Caco-2 (cell line): ENCODE results near the gene ZNF630. TPM values are rescaled to one million over a fixed set of nuclear protein-coding genes. Genes with fewer than 3 reads are reported as not detected.
"Not testable (repeated sequence)": the region's sequence is repeated elsewhere in the genome, so short reads cannot be mapped to it uniquely, and the experiment has no call there.

ENCODE experiments used
- BruUV-seq: library from RNA; stranded (reverse); fragments of 400-500 nt; replicated peaks from 2 replicates; lab custom pipeline; 2021; lab: Mats Ljungman, UMichigan
- CTCF ChIA-PET: fragments of 300-600 bp; sonication (Branson Sonifier 250); formaldehyde crosslinking; loops from one replicate; lab custom pipeline; 2022; ENCODE audit warnings: antibody characterized with exemption; lab: Charles Lee
- POLR2A ChIA-PET: fragments of 300-600 bp; sonication (Branson Sonifier 250); formaldehyde crosslinking; loops from one replicate; lab custom pipeline; 2022; ENCODE audit warnings: antibody characterized with exemption; lab: Charles Lee
- DNase-seq, 2 experiments: peaks; one replicate each; pipeline versions ENCODE4 v3.0.0 to v3.0.0-alpha.2; 2020 to 2022
- H3K27me3 ChIP-seq: replicated peaks from 2 replicates; pipeline ENCODE4 v1.6.0; 2011; ENCODE audit warnings: low read length; ENCODE audit not compliant: control insufficient read depth, insufficient read depth
- H3K36me3 ChIP-seq: 2 replicates; pipeline ENCODE4 v1.5.1; 2011; ENCODE audit warnings: low read length; ENCODE audit not compliant: control insufficient read depth, insufficient read depth
- H3K4me1 ChIP-seq: fragments of 250-450 bp; sonication (Bioruptor Pico); 2 replicates; pipeline ENCODE4 v1.5.1; 2020; ENCODE audit warnings: mild to moderate bottlenecking
- H3K4me3 ChIP-seq: 2 replicates; pipeline ENCODE4 v1.5.1; 2011; ENCODE audit warnings: low read depth, mild to moderate bottlenecking, control low read depth, low read length
- H3K9me3 ChIP-seq: fragments of 250-450 bp; sonication (Bioruptor Pico); 2 replicates; pipeline ENCODE4 v1.5.1; 2020; ENCODE audit warnings: mild to moderate bottlenecking, moderate library complexity
- H3K27ac Mint-ChIP-seq: one replicate; pipeline ENCODE4 v1.8.0; 2022; ENCODE audit warnings: mixed read lengths; ENCODE audit not compliant: unreplicated experiment
- H3K27me3 Mint-ChIP-seq: one replicate; pipeline ENCODE4 v1.8.0; 2022; ENCODE audit warnings: mixed read lengths; ENCODE audit not compliant: insufficient read depth, unreplicated experiment
- H3K36me3 Mint-ChIP-seq: one replicate; pipeline ENCODE4 v1.8.0; 2022; ENCODE audit warnings: mild to moderate bottlenecking, mixed read lengths; ENCODE audit not compliant: insufficient read depth, unreplicated experiment
- H3K4me1 Mint-ChIP-seq: one replicate; pipeline ENCODE4 v1.8.0; 2022; ENCODE audit warnings: low read depth, mixed read lengths; ENCODE audit not compliant: unreplicated experiment
- H3K4me3 Mint-ChIP-seq: one replicate; pipeline ENCODE4 v1.8.0; 2022; ENCODE audit warnings: mild to moderate bottlenecking, moderate library complexity, mixed read lengths; ENCODE audit not compliant: unreplicated experiment
- H3K9me3 Mint-ChIP-seq: one replicate; pipeline ENCODE4 v1.8.0; 2022; ENCODE audit warnings: mixed read lengths; ENCODE audit not compliant: unreplicated experiment
- CTCF ChIP-seq, 2 experiments: fragments of 200-600 bp in 1 of 2; IDR thresholded peaks; 1 replicate in 1 of 2; 2 replicates in 1 of 2; pipeline versions ENCODE4 v1.5.1 to v1.8.0; 2011 to 2022; ENCODE audit warnings: antibody characterized with exemption in 1 of 2, control low read depth in 1 of 2, inconsistent platforms in 1 of 2, low read depth in 1 of 2, low read length in 1 of 2, mild to moderate bottlenecking in 1 of 2, moderate library complexity in 1 of 2; ENCODE audit not compliant: insufficient read depth in 1 of 2, severe bottlenecking in 1 of 2, unreplicated experiment in 1 of 2
- intact Hi-C: fragments of 100-400 bp; cut with micrococcal nuclease; formaldehyde crosslinking; loops from one replicate; pipeline ENCODE4 v1.10.0; 2022; ENCODE audit not compliant: unreplicated experiment
- total RNA-seq: library from RNA; stranded (reverse); gene quantifications from 2 replicates; pipeline ENCODE4 v1.2.3, GENCODE V29; 2022

ZNF630 gene
- total RNA-seq, 1 experiment from 2014 or later: 2.7 TPM

- no peak for TF ChIP-seq CTCF (IDR thresholded peaks at IDR 0.05; ENCODE audit: insufficient read depth in 1 of 2, low read depth in 1 of 2, low read length in 1 of 2, severe bottlenecking in 1 of 2, unreplicated experiment in 1 of 2)
- POLR2A ChIA-PET: no interaction called here
- no peak overlapping the region for H3K27ac Mint-ChIP-seq
- CTCF ChIA-PET: no interaction called here
- H3K9me3 Mint-ChIP-seq: no peaks in the 10 kb centered on the region
- no peaks in the 10 kb centered on the region for H3K36me3 Mint-ChIP-seq
- Histone ChIP-seq H3K27me3 (no peaks in the 10 kb centered on the region), H3K4me1 (no peaks in the 10 kb centered on the region), H3K4me3 (no peak overlapping the region), H3K36me3 (no peaks in the 10 kb centered on the region), H3K9me3 (no peaks in the 10 kb centered on the region)
- H3K4me3 Mint-ChIP-seq: no peak overlapping the region
- peaks cover 6% of the 10 kb centered on the region for H3K4me1 Mint-ChIP-seq
- intact Hi-C loops: loop anchor here (10.0 kb wide), 1 partner anchor 63 kb away; no protein-coding TSS in a partner anchor
- BruUV-seq: no TSS peak
- no peaks in the 10 kb centered on the region for H3K27me3 Mint-ChIP-seq
- no peak for DNase-seq
Measured at GRCh38 chrX:48028091-48028490, 43.3 kb downstream of the ZNF630 start.

GRCh38 chrX:48027545-48027944 is 43.9 kb downstream of the ZNF630 start:
- CTCF ChIA-PET, H3K9me3 Mint-ChIP-seq, H3K4me1 ChIP-seq: not testable (repeated sequence)

GRCh38 chrX:48025561-48025960 is 45.9 kb downstream of the ZNF630 start:
- TF ChIP-seq CTCF (IDR thresholded peaks at IDR 0.05; ENCODE audit: insufficient read depth in 1 of 2, low read depth in 1 of 2, low read length in 1 of 2, severe bottlenecking in 1 of 2, unreplicated experiment in 1 of 2): peak; percentile 16 to 44

More at GRCh38 chrX:48027545-48027944, 43.9 kb downstream of the ZNF630 start:
- H3K4me3 Mint-ChIP-seq, H3K36me3 ChIP-seq, H3K27me3 Mint-ChIP-seq, POLR2A ChIA-PET, H3K36me3 Mint-ChIP-seq, H3K9me3 ChIP-seq, H3K4me1 Mint-ChIP-seq, H3K27me3 ChIP-seq, H3K27ac Mint-ChIP-seq, BruUV-seq, H3K4me3 ChIP-seq, DNase-seq: not testable (repeated sequence)
- intact Hi-C loops: loop anchor here (10.0 kb wide), 1 partner anchor 63 kb away; no protein-coding TSS in a partner anchor

More at GRCh38 chrX:48025561-48025960, 45.9 kb downstream of the ZNF630 start:
- no peaks in the 10 kb centered on the region for H3K4me1 ChIP-seq
- no TSS peak for BruUV-seq
- Mint-ChIP-seq H3K4me1 (peaks cover 6% of the 10 kb centered on the region), H3K27ac (no peak overlapping the region), H3K27me3 (no peaks in the 10 kb centered on the region), H3K4me3 (no peak overlapping the region), H3K9me3 (no peaks in the 10 kb centered on the region), H3K36me3 (peaks cover 6% of the 10 kb centered on the region)
- ChIA-PET POLR2A (no interaction called here), CTCF (no interaction called here)
- no peaks in the 10 kb centered on the region for H3K36me3 ChIP-seq
- no peaks in the 10 kb centered on the region for H3K9me3 ChIP-seq
- no peak overlapping the region for H3K4me3 ChIP-seq
- peak; percentile 47 to 53 for DNase-seq
- H3K27me3 ChIP-seq: no peaks in the 10 kb centered on the region
- intact Hi-C loops: loop anchor here (10.0 kb wide), 1 partner anchor 61 kb away; no protein-coding TSS in a partner anchor
